ENCODE results near the gene OARD1.
A peak's percentile ranks its signal among the peaks of the same experiment; 100 is the strongest.

OARD1 gene

GRCh38 chr6:41047745-41048732, 24.1 kb downstream of the OARD1 start:
- DNase-seq (ENCODE audit: low read depth) = no peak

- DNase-seq (ENCODE audit: low read depth) = no peak
Measured at GRCh38 chr6:41047306-41047705, 24.9 kb downstream of the OARD1 start.

- DNase-seq (ENCODE audit: low read depth) = no peak
Measured at GRCh38 chr6:41046084-41046483, 26.1 kb downstream of the OARD1 start.

GRCh38 chr6:41045664-41046063, 26.5 kb downstream of the OARD1 start:
- no peak for DNase-seq (ENCODE audit: low read depth)

- DNase-seq (ENCODE audit: low read depth) = no peak
Measured at GRCh38 chr6:41043151-41043550, 29.0 kb downstream of the OARD1 start.

- DNase-seq (ENCODE audit: low read depth) = no peak
Measured at GRCh38 chr6:41042226-41043055, 29.7 kb downstream of the OARD1 start, which contains the start of gene TSPO2. Gene TSPO2, plus strand, starts transcription at chr6:41042467. Its CDS starts 519 bp downstream, at chr6:41042986.

- no peak for DNase-seq (ENCODE audit: low read depth)
Measured at GRCh38 chr6:41040940-41041536, 31.1 kb downstream of the OARD1 start.

- DNase-seq (ENCODE audit: low read depth) = no peak
Measured at GRCh38 chr6:41040101-41040939, 31.8 kb downstream of the OARD1 start.

- DNase-seq (ENCODE audit: low read depth) = peak; percentile 7
Measured at GRCh38 chr6:41039060-41039998, 32.8 kb downstream of the OARD1 start, which contains the start of gene UNC5CL. Gene UNC5CL, minus strand, starts transcription at chr6:41039221. Its CDS starts 4,147 bp downstream, at chr6:41035074.

GRCh38 chr6:41038205-41038604, 34.0 kb downstream of the OARD1 start:
- DNase-seq (ENCODE audit: low read depth) = no peak

- no peak for DNase-seq (ENCODE audit: low read depth)
Measured at GRCh38 chr6:41037107-41037900, 34.9 kb downstream of the OARD1 start.

- DNase-seq (ENCODE audit: low read depth) = no peak
Measured at GRCh38 chr6:41036601-41037000, 35.6 kb downstream of the OARD1 start.

GRCh38 chr6:41036186-41036585, 36.0 kb downstream of the OARD1 start:
- no peak for DNase-seq (ENCODE audit: low read depth)

- no peak for DNase-seq (ENCODE audit: low read depth)
Measured at GRCh38 chr6:41033776-41034175, 38.4 kb downstream of the OARD1 start.

GRCh38 chr6:41032830-41033229, 39.3 kb downstream of the OARD1 start:
- DNase-seq (ENCODE audit: low read depth) = no peak

- DNase-seq (ENCODE audit: low read depth) = no peak
Measured at GRCh38 chr6:41028561-41029412, 43.4 kb downstream of the OARD1 start.

- DNase-seq (ENCODE audit: low read depth) = peak; percentile 61
Measured at GRCh38 chr6:41027799-41028560, 44.2 kb downstream of the OARD1 start.

GRCh38 chr6:41027241-41027640, 44.9 kb downstream of the OARD1 start:
- DNase-seq (ENCODE audit: low read depth) = no peak

Data from activated T-helper 9 cell treated with anti-CD3 and anti-CD28 coated beads, Interleukin-2, amount 50 U/mL, for 16 hours (primary cell).